Endometrium (tissue), 2 donors: ENCODE measurements around the gene PGLYRP1.

Experiments
- FAIRE-seq: peaks from 2 replicates; lab custom pipeline; 2012; peaks lifted over from hg19 to GRCh38; lab: Jason Lieb, UNC
- donor health status: control.
- donor health status: control.

Gene PGLYRP1

GRCh38 chr19:46031781-46032596 is 9.1 kb upstream of the PGLYRP1 start:
- no peak for FAIRE-seq

GRCh38 chr19:46030812-46031550 is 8.1 kb upstream of the PGLYRP1 start:
- no peak for FAIRE-seq

GRCh38 chr19:46025835-46026234 is 3.0 kb upstream of the PGLYRP1 start:
- FAIRE-seq: no peak

GRCh38 chr19:46023311-46023779 is 492 bp upstream of the PGLYRP1 start:
- FAIRE-seq: no peak

- no peak for FAIRE-seq
Measured at GRCh38 chr19:46022061-46022430, 807 bp downstream of the PGLYRP1 start.

GRCh38 chr19:46021531-46022041 is 1.3 kb downstream of the PGLYRP1 start:
- FAIRE-seq: no peak

- FAIRE-seq: no peak
Measured at GRCh38 chr19:46020819-46021125, 2.1 kb downstream of the PGLYRP1 start.

GRCh38 chr19:46019270-46019669 is 3.6 kb downstream of the PGLYRP1 start:
- no peak for FAIRE-seq

GRCh38 chr19:46018729-46019251 is 4.1 kb downstream of the PGLYRP1 start:
- FAIRE-seq: no peak

- no peak for FAIRE-seq
Measured at GRCh38 chr19:46017874-46018675, 4.8 kb downstream of the PGLYRP1 start.

- FAIRE-seq: no peak
Measured at GRCh38 chr19:46017095-46017429, 5.8 kb downstream of the PGLYRP1 start.

- FAIRE-seq: no peak
Measured at GRCh38 chr19:46016426-46017094, 6.3 kb downstream of the PGLYRP1 start.

- no peak for FAIRE-seq
Measured at GRCh38 chr19:46015687-46016425, 7.0 kb downstream of the PGLYRP1 start.

GRCh38 chr19:46014941-46015686 is 7.7 kb downstream of the PGLYRP1 start:
- FAIRE-seq: no peak

- no peak for FAIRE-seq
Measured at GRCh38 chr19:46014534-46014933, 8.3 kb downstream of the PGLYRP1 start.

- FAIRE-seq: no peak
Measured at GRCh38 chr19:46009530-46010510, 13.0 kb downstream of the PGLYRP1 start.

- FAIRE-seq: no peak
Measured at GRCh38 chr19:46006411-46006810, 16.4 kb downstream of the PGLYRP1 start.

GRCh38 chr19:46002678-46003275 is 20.1 kb downstream of the PGLYRP1 start:
- no peak for FAIRE-seq
